ENCODE measurements around the gene HECTD4.
"Not testable (repeated sequence)": the region's sequence is repeated elsewhere in the genome, so short reads cannot be mapped to it uniquely, and the experiment has no call there.

HECTD4 gene

DNA sequence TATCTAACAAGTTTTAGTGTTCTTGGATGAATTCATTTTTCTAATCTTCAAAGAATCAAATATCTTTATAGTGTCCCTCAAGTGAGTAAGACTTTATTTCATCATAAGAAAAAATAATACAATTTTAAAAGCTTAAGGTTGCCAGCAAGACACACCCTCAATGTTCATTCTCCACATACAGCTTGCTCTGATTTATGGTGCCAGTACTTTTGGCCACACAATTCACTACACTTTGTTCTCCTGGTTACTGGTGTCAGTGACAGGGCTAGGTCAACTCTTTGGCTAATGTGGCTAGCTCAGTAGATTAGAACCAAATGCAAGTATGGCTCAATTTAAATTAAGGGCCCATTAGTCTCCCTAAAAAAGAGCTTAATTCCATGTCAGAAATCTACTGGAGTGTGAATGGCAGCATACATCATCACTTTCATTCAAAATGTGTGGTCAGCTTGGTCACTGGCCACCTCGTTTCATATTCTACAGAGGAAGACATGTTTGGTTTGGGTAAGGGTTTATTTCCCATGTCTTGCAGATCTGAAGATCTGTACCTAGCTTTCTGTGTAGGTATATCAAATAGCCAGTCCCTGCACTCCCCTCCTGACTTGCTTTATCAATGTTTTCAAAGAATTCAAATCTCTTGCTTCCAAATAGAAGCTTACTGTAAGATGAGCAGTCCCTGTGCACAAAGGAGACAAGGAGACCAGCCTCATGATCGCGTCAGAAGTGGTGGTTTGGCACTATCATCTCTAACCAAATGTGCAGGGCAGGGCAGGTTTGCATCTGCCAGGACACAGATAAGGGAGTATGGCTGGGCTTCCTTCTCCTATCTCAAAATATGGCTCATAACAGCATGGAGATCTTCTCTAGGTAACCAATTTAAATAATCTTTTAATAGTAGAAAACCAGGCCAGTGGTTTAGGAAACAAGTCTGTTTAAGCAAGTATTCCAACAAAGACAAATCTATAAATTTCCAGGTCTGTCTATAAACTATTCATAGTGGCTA is 31.3 kb downstream of the HECTD4 start:
- DNase-seq = no peak

DNA sequence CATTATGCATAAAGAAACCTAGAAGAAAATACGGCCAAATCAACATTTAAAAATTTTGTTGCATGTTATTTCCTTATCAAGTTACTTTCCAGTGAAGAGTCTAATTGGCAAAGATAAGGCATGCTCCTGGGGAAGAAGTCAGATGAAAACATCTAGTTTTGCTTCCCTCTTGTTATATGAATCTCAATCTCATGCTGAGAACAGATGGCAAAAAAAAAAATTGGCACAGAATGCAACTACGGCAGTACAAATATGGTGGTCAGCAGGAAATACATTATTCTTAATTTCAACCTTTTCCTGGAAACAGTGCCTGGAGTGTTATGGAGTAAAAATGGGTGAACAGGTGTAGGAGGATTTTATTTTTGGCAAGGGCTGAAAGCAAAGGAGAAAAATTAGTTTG is 32.8 kb downstream of the HECTD4 start:
- DNase-seq = no peak

- not testable (repeated sequence) for DNase-seq
These were observed 33.3 kb downstream of the HECTD4 start for GRCh38 chr12:112348926-112349325.

GRCh38 chr12:112347581-112347982 is 34.6 kb downstream of the HECTD4 start:
- DNase-seq = no peak

DNA sequence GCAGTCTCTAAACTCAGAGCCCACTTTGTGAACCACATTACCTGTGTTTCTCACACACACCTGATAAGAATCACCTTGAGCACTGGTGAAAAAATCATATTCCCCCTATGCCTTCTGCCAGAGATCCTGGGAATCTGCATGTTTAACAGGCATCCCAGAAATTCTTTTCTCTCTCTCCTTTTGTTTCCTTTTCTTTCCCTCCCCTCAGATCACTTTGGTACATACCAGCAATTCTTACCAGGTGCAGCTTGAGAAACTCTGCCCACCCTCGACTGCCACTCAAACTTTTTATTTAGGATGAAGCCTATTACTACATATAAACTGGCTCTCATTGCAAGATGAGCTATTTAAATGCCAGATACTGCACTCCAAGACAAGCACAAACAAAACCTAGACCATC is 36.0 kb downstream of the HECTD4 start:
- DNase-seq = no peak

DNA sequence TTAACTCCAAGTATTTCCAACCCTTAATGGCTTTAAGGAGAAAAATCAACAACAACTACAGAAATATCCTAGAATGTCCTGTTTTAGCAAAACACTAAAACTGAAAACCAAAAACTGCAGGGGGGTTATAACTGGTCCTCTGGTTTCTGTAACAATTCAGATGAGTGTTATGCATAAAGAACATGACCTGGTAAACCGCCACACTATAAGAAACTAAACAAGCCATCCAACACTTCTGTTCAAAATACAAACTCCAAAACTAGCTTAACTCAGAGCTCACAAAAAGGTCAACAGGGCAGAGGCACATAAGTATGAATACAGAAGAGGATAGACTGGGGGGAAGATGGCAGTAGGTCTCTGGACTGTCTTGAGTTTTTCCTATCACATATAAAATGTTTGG is 38.0 kb downstream of the HECTD4 start:
- no peak for DNase-seq

DNA sequence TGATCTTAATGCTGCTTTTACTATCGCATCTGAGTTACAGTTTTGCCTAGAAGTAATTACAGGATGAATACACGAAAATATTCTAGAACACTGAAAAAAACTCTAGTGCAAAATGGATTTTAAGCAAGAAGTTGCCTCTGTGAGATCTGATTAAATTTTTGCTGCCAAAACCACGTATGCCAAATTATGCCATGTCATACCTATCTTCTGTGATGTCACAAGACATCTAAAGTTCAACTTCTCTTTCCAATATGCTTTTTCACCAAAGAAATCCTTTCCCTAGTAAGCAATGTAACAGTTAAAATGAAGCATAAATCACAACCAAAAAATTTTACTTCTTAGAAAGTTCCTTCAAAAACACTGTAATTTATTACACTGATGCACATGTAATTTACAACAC is 39.6 kb downstream of the HECTD4 start:
- no peak for DNase-seq

GRCh38 chr12:112341046-112341825 is 41.0 kb downstream of the HECTD4 start:
- peak; percentile 48 for DNase-seq

- DNase-seq = no peak
These were observed 42.0 kb downstream of the HECTD4 start for GRCh38 chr12:112340230-112340629.

DNA sequence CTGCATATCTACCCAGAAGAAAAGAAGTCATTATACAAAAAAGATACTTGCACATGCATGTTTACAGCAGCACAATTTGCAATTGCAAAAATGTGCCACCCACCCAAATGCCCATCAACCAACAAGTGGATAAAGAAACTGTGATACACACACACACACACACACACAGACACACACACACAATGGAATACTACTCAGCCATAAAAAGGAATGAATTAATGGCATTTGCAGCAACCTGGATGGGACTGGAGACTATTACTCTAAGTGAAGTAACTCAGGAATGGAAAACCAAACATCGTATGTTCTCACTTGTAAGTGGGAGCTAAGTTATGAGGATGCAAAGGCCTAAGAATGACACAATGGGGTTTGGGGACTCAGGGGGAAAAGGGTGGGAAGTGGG is 47.2 kb downstream of the HECTD4 start:
- not testable (repeated sequence) for DNase-seq

- no peak for DNase-seq
These were observed 49.2 kb downstream of the HECTD4 start for GRCh38 chr12:112333019-112333418.

- no peak for DNase-seq
These were observed 50.3 kb downstream of the HECTD4 start for GRCh38 chr12:112331886-112332285.

GRCh38 chr12:112330706-112331105 is 51.5 kb downstream of the HECTD4 start:
- no peak for DNase-seq

GRCh38 chr12:112328456-112329124 is 53.6 kb downstream of the HECTD4 start:
- DNase-seq = no peak

DNA sequence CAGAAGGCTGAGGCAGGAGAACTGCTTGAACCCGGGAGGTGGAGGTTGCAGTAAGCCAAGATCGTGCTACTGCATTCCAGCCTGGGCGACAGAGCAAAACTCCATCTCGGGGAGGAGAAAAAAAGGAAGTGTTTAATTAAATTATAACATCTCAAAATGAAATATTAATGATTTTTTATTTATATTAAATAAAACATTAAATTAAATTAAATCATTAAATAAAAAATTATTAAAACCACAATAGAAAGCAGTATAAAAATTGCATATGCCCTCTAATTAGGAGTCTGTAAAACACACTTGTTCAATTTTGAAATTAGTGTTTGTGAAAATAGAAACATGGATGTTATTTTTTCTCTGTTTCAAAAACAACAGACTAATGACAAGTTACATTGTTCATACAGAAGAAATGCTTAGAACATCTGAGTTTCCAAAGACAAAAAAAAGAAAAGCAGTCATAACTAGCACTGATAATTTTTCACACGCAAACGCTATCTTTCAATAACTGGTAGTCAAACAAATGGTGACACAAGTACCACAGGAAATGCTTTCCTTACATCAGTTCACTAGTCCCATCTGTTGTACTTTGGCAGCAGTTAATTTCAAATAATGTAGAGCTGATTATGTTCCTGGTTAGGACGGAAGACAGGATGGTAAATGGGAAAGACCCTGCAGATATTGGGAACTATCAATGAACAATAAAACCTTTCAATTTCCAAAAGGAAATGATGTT is 54.9 kb downstream of the HECTD4 start:
- no peak for DNase-seq

DNA sequence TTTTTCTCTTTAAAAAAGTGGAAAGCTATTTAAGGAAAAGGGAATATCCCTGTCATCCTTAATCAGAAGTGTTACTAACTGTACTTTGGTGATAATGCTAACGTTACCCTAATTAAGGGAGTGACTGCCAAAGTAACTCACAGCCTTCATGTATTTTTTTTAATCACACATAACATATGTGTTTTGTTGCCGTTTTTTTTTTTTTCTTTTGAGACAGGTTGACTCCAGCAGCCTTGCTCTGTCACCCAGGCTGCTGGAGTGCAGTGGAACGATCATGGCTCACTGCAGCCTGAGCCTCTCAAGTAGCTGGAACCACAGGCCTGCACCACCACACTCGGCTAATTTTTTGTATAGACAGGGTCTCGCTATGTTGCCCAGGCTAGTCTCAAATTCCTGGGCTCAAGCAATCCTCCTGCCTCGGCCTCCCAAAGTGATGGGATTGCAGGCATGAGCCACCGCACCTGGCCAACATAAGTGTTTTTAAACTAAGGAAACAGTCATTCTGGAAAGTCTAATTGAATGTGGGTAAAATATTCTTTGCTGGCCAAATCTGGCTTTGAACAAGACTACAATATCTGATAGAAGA is 56.5 kb downstream of the HECTD4 start:
- DNase-seq = no peak

DNA sequence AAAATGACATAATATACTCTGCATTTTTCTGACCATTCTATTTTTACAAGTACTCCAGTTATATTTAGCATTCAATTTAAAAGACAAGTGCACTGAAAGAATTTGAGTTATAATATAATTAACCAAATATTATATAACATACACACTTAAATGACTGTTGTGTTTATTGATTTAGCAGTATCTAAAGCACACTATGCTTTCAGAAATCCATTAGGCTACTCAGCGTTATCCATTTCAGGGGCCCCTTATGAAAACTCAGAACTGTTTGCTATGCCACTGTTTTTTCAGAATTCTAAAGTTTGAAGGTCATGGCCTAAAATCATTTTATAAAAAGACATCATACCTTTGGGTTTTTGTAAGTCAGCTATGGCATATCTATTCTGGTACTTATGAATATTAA is 57.1 kb downstream of the HECTD4 start:
- DNase-seq = no peak

DNA sequence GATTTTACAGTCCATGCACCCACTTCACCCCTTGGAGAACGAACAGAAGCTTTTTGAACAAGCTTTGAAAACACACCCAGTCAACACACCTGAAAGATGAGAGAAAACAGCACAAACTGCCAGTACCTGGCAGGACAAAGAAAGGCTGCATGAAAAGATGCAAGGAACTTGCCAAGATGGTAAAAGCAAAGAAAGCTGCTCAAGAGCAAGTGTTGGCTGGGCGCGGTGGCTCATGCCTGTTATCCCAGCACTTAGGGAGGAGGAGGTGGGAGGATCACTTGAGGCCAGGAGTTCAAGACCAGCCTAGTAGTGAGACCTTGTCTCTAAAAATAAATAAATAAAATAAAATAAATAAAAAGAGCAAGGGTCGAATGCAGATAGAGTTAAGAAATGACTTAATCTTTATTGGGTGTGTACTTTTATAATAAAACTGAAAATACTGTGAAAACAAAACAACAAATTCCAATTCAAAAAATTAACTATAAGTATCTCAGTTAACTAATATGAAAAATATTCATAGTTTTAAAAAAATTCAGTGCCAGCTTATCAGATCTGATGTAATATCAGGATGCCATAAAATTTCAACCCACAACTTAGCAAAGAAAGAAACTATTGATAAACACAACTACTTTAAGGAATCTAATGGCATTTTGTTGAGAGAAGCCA is 59.2 kb downstream of the HECTD4 start:
- DNase-seq = no peak

DNA sequence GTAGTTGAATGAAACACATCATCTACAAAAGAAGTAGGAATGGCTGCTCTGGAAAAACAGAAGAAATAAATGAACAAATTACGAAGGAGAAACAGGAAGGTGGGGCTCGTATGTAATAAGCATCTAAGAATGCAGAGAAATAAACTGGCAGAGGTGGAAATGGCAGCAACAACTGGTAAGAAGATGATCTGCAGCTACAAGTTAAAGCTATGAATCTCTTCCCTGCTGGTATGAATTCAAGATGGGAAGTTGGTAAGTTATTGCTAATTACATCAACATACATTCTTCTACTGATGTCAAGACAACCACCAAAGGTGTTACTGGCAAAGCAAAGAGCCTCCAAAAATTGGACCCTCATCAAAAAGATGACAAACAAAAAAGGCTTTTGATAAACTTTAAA is 59.8 kb downstream of the HECTD4 start:
- DNase-seq = no peak

- no peak for DNase-seq
These were observed 61.0 kb downstream of the HECTD4 start for GRCh38 chr12:112321245-112321644.

- DNase-seq = no peak
These were observed 62.8 kb downstream of the HECTD4 start for GRCh38 chr12:112319395-112319794.

- no peak for DNase-seq
These were observed 64.8 kb downstream of the HECTD4 start for GRCh38 chr12:112317481-112317880.
